GM23248 (cell line): ENCODE data around the gene FAM174C. TPM values are rescaled to one million over a fixed set of nuclear protein-coding genes. Genes with fewer than 3 reads are reported as not detected.
A peak's percentile ranks its signal among the peaks of the same experiment; 100 is the strongest.

Source experiments
- DNase-seq: peaks from one replicate; pipeline ENCODE4 v3.0.0-alpha.2; 2015
- H2AFZ ChIP-seq: fragments of 200-600 bp; sonication (generic); 2 replicates; pipeline ENCODE4 v1.6.1; 2016; ENCODE audit warnings: antibody characterized with exemption
- H3F3A ChIP-seq: fragments of 200-600 bp; sonication (generic); 2 replicates; pipeline ENCODE4 v1.6.1; 2016; ENCODE audit warnings: mild to moderate bottlenecking, antibody characterized with exemption, mixed run types; ENCODE audit not compliant: insufficient read depth
- H3K27ac ChIP-seq: fragments of 200-600 bp; sonication (generic); 2 replicates; pipeline ENCODE4 v1.5.1; 2016; ENCODE audit warnings: mild to moderate bottlenecking
- H3K27me3 ChIP-seq: fragments of 200-600 bp; sonication (generic); replicated peaks from 2 replicates; pipeline ENCODE4 v1.6.1; 2016; ENCODE audit warnings: mild to moderate bottlenecking; ENCODE audit not compliant: insufficient read depth
- H3K36me3 ChIP-seq: fragments of 200-600 bp; sonication (generic); 2 replicates; pipeline ENCODE4 v1.6.1; 2016; ENCODE audit warnings: low read depth, mild to moderate bottlenecking
- H3K4me1 ChIP-seq: fragments of 200-600 bp; sonication (generic); 2 replicates; pipeline ENCODE4 v1.6.1; 2016; ENCODE audit warnings: mild to moderate bottlenecking; ENCODE audit not compliant: insufficient read depth
- H3K4me2 ChIP-seq: fragments of 200-600 bp; sonication (generic); one replicate; pipeline ENCODE4 v1.6.1; 2016; ENCODE audit warnings: mild to moderate bottlenecking; ENCODE audit not compliant: unreplicated experiment
- H3K4me3 ChIP-seq: fragments of 200-600 bp; sonication (generic); 2 replicates; pipeline ENCODE4 v1.5.1; 2016; ENCODE audit warnings: mild to moderate bottlenecking
- H3K79me2 ChIP-seq: fragments of 200-600 bp; sonication (generic); 2 replicates; pipeline ENCODE4 v1.6.1; 2016; ENCODE audit warnings: mild to moderate bottlenecking; ENCODE audit not compliant: insufficient read depth
- H3K9ac ChIP-seq: fragments of 200-600 bp; sonication (generic); 2 replicates; pipeline ENCODE4 v1.6.1; 2016; ENCODE audit warnings: mild to moderate bottlenecking
- H3K9me2 ChIP-seq: fragments of 200-600 bp; sonication (generic); 2 replicates; pipeline ENCODE4 v1.6.1; 2016; ENCODE audit warnings: mixed run types, mild to moderate bottlenecking, moderate library complexity; ENCODE audit not compliant: insufficient read depth
- H3K9me3 ChIP-seq: fragments of 200-600 bp; sonication (generic); one replicate; pipeline ENCODE4 v1.6.1; 2017; ENCODE audit warnings: low read depth
- H4K20me1 ChIP-seq: fragments of 200-600 bp; sonication (generic); 2 replicates; pipeline ENCODE4 v1.6.0; 2016; ENCODE audit not compliant: insufficient read depth
- EZH2 ChIP-seq: fragments of 200-600 bp; sonication (generic); IDR thresholded peaks from 2 replicates; pipeline ENCODE4 v1.6.1; 2018; ENCODE audit warnings: antibody characterized with exemption, mild to moderate bottlenecking; ENCODE audit not compliant: insufficient read depth, poor library complexity, severe bottlenecking
- EZH2phosphoT487 ChIP-seq: fragments of 200-600 bp; sonication (generic); IDR thresholded peaks from 2 replicates; pipeline ENCODE4 v1.6.1; 2018; ENCODE audit warnings: antibody characterized with exemption, moderate library complexity, mild to moderate bottlenecking, low read depth; ENCODE audit not compliant: insufficient read depth
- WGBS, 2 experiments: methylation state at CpG; one replicate each; pipeline ENCODE4 v1.1.6; 2015 to 2017; ENCODE audit warnings: low lambda C conversion rate in 2 of 2, low coverage in 1 of 2; ENCODE audit errors: missing lambda C conversion rate in 2 of 2; 5-methylcytosine and 5-hydroxymethylcytosine counted together
- in situ Hi-C: fragments of 300-500 bp; cut with MboI; formaldehyde crosslinking; loops from 2 replicates; pipeline ENCODE4 v1.15.0; 2020
- polyA plus RNA-seq: library from polyadenylated mRNA; unstranded; fragments of >200 nt; fragmentation: Nextera tagmentation; extraction: Ambion mirVana; gene quantifications from 2 replicates; pipeline ENCODE4 v1.2.1, GENCODE V29; 2016
- total RNA-seq: library from RNA; depleted of rRNA; stranded (reverse); fragments of >200 nt; shearing (Covaris generic); gene quantifications from 2 replicates; pipeline ENCODE4 v1.2.3, GENCODE V29; 2014

The FAM174C gene
- total and polyA plus RNA-seq, 2 experiments from 2014 or later: 81.6 to 84.5 TPM

GRCh38 chr19:1261798-1262622, 13.3 kb upstream of the FAM174C start:
- Histone ChIP-seq H3K4me3 (peak overlapping the region; percentile 81), H3K36me3 (peaks cover 9% of the 10 kb centered on the region; the same call in 1 of the 2 replicates), H3K9ac (peak overlapping the region; percentile 94), H3K27ac (peak overlapping the region; percentile 98), H4K20me1 (no peaks in the 10 kb centered on the region), H3K4me2 (peak overlapping the region; percentile 98), H3K4me1 (peaks cover 48% of the 10 kb centered on the region), H3K27me3 (no peaks in the 10 kb centered on the region), H3K79me2 (peaks cover 13% of the 10 kb centered on the region), H3K9me3 (no peaks in the 10 kb centered on the region), H3F3A (peaks cover 35% of the 10 kb centered on the region), H3K9me2 (no peaks in the 10 kb centered on the region), H2AFZ (no peak overlapping the region)
- DNase-seq: peak; percentile 85
- in situ Hi-C loops: no loop called here
- 9 to 17% methylated on average over 25 of the region's 28 CpGs for WGBS, 2 experiments
- TF ChIP-seq EZH2phosphoT487: no peak
- TF ChIP-seq EZH2: no peak

GRCh38 chr19:1262623-1263123, 12.7 kb upstream of the FAM174C start:
- Histone ChIP-seq H3K4me2 (peak overlapping the region; percentile 98), H4K20me1 (no peaks in the 10 kb centered on the region), H3K36me3 (peaks cover 5% of the 10 kb centered on the region; the same call in 1 of the 2 replicates), H3K27me3 (no peaks in the 10 kb centered on the region), H2AFZ (no peak overlapping the region), H3K4me1 (peaks cover 49% of the 10 kb centered on the region), H3K9me3 (no peaks in the 10 kb centered on the region), H3K9ac (peak overlapping the region; percentile 94; the same call in 1 of the 2 replicates), H3F3A (peaks cover 31% of the 10 kb centered on the region), H3K79me2 (peaks cover 13% of the 10 kb centered on the region), H3K27ac (peak overlapping the region; percentile 98), H3K4me3 (0 out of 2 replicates have a peak overlapping the region, but pooled peaks have one; percentile 81), H3K9me2 (no peaks in the 10 kb centered on the region)
- TF ChIP-seq EZH2: no peak
- TF ChIP-seq EZH2phosphoT487: no peak
- DNase-seq: no peak
- 72 to 79% methylated on average over 10 to 21 of the region's 21 CpGs for WGBS, 2 experiments
- in situ Hi-C loops: no loop called here

- no peak for DNase-seq
- Histone ChIP-seq H3K4me3 (no peak overlapping the region), H3K9me3 (no peaks in the 10 kb centered on the region), H3K36me3 (no peaks in the 10 kb centered on the region; the same call in 1 of the 2 replicates), H3F3A (peaks cover 26% of the 10 kb centered on the region), H3K27me3 (no peaks in the 10 kb centered on the region), H4K20me1 (no peaks in the 10 kb centered on the region), H3K9me2 (no peaks in the 10 kb centered on the region), H3K27ac (no peak overlapping the region), H2AFZ (no peak overlapping the region), H3K9ac (no peak overlapping the region), H3K79me2 (peaks cover 13% of the 10 kb centered on the region), H3K4me2 (no peak overlapping the region), H3K4me1 (peaks cover 46% of the 10 kb centered on the region)
- 81% methylated on average over 5 of the region's 5 CpGs for WGBS, 2 experiments
- TF ChIP-seq EZH2 (no peak), EZH2phosphoT487 (no peak)
- in situ Hi-C loops: no loop called here
These were observed 12.1 kb upstream of the FAM174C start for GRCh38 chr19:1263188-1263587.

GRCh38 chr19:1264801-1265614, 10.3 kb upstream of the FAM174C start:
- Histone ChIP-seq H3K27me3 (no peaks in the 10 kb centered on the region), H3K4me3 (no peak overlapping the region), H2AFZ (no peak overlapping the region), H3K4me2 (no peak overlapping the region), H3F3A (peaks cover 11% of the 10 kb centered on the region), H3K36me3 (no peaks in the 10 kb centered on the region), H4K20me1 (no peaks in the 10 kb centered on the region), H3K9ac (peak overlapping the region; percentile 90), H3K4me1 (peaks cover 40% of the 10 kb centered on the region), H3K9me3 (no peaks in the 10 kb centered on the region), H3K27ac (peak overlapping the region; percentile 97), H3K9me2 (no peaks in the 10 kb centered on the region), H3K79me2 (peaks cover 17% of the 10 kb centered on the region)
- peak; percentile 95 for DNase-seq
- TF ChIP-seq EZH2: no peak
- no peak for TF ChIP-seq EZH2phosphoT487
- 55 to 60% methylated on average over 26 of the region's 26 CpGs for whole genome bisulfite sequencing, 2 experiments
- in situ Hi-C loops: no loop called here
